Measurements from ENCODE around the gene IDUA.

IDUA gene

DNA sequence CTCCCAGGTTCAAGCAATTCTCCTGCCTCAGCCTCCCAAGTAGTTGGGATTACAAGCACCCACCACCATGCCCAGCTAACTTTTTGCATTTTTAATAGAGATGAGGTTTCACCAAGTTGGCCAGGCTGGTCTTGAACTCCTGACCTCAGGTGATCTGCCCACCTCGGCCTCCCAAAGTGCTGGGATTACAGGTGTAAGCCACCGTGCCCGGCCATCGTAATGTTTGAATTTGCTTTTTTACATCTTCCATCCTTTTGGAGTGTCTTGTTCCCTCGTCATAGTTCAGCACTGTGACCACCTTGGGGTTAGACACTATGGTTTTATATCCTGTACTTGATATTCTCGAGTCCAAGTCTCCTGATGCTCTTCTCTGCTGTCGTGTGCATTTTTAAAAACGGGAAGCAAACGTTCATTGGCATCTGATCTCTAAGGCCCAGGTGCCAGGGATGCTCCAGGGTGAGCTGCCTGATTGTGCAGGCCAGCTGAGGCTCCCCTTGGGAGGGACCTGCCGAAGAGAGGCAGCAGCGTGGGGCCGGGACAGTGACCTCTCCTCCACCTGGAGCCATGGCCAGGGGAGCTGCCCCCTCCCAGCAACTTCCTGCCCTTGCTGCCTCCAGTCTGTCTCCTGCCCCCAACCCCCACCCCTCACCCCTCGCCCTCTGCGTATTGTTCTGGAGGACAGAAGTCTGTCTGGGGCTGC is 30.2 kb upstream of the IDUA start:
- DNase-seq = no peak

DNA sequence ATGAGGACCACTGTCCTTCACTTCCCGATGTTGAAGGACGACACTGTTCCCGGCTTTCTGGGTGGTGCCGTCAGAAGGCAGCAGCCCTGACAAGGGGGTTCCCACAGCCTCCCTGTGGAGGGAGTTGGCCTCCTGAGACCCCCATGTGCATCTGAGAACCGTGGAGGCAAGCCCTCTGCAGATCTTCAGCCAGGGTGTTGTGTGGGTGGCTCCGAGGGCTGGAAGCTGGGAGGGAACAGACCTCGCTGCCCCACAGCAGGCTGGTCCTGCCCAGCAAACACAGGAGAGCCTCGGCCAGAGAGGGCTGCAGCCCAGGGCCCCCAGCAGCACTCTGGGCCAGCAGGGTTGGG is 29.6 kb upstream of the IDUA start:
- DNase-seq = no peak

DNA sequence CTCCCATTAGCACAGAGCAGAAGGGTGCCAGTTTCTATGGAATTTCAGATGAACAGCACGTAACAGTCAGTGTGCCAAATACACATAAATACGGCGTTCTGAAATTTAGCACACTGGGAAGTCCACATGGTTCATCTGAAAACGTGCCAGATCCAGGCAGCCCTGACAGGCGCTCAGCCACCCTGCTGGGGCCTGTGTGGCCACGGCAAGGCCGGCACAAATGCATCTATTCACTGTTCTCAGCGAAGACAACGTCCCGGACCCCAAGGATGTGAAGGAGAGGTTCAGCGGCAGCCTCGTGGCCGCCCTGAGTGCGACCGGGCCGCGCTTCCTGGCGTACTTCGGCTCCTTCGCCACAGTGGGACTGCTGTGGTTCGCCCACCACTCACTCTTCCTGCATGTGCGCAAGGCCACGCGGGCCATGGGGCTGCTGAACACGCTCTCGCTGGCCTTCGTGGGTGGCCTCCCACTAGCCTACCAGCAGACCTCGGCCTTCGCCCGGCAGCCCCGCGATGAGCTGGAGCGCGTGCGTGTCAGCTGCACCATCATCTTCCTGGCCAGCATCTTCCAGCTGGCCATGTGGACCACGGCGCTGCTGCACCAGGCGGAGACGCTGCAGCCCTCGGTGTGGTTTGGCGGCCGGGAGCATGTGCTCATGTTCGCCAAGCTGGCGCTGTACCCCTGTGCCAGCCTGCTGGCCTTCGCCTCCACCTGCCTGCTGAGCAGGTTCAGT is 29.1 kb upstream of the IDUA start:
- no peak for DNase-seq

DNA sequence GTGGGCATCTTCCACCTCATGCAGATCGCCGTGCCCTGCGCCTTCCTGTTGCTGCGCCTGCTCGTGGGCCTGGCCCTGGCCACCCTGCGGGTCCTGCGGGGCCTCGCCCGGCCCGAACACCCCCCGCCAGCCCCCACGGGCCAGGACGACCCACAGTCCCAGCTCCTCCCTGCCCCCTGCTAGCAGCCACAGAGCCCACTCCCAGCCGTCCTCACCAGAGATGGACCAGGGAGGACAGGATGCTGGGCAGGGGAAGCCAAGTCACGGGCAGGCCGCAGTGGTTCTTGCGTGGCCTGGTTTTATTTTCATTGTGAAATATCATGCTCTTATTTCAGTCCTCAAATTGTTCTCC is 28.6 kb upstream of the IDUA start:
- DNase-seq = no peak

DNA sequence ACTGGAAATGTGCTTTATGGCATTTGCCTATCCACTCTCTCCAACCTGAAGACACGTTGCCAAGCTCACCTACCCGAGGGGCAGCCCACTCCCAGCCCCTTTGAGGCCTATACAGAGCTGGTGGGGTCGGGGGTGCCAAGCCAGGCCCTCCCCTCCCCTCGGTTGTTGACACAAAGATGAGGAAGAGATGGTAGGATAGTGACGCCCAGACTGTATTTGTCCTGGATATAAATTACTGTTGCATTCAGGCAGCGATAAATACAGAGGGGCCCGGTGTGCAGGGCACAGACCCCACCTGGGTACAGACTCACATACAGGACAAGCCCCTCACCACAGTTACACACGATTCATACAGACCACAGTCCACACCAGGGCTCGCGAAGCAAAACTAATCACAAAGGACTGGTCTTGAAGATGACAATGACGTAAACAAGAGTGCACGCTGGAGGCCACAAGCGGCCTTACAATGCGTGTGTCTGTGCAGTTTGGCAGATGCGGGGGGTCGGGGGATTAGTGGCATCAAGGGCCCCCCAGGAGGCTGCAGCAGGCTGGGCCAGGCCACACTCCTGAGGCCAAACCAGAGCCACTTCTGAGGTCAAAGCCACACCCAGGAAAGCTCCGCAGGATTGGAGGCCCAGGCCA is 28.0 kb upstream of the IDUA start:
- no peak for DNase-seq

DNA sequence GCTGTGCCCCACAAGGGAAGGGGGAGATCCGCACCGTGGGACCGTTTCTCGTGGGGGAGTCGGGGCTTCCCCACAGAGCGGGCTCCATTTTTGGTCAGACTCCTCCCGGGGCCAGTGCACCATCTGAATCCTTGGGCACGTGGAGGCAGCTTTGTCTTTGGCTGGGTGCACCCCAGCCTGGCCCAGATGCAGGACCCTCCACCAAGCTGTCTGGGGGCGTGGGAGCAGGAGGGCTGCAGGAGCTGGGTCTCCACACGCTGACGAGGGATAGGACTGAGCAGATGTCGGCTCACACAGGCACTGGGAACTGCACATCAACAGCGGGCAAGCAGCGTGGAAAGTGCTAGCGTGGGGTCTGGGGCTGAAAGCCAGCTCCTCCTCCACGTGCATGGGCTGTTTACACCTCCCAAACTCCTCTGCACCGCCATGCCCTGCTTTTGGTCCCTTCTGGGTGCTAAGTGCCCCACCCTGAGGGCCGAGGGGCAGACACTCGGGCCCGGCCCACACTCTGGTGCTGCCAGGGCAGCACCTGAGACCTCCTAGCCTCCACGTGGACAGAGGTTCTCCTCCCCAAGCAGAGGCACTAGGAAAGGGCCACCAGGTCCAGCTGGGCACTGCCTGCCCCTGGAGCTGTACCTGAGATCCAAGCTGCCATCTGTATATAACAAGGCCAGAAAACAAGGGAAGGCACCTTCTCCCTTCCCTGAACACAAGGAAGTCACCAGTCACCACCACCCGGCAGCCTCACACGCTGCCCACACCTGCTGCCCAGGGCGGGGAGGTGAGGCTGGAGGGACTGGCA is 27.3 kb upstream of the IDUA start:
- no peak for DNase-seq

DNA sequence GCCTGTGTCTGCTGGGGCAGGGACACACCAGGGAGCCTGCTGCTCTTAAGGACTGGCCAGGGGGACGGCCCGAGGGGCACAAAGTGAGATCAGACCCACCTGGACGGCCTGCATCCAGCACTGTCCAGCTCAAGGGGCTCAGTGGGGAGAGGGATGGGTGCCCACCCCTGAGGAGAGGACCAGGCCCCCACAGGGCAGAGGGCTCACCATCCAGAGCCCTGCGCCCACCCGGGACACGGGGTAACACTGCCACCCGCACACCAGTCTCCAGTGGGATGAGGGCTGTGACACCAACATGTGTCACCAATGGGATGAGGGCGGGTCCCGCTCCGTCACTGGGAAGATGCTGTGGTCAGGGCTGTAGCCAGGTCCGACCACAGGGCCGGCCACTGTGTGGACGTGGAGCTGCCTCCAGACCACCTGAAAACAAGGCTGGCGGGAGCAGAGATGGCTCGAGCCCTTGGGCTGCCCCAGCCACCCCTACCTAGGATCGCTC is 26.7 kb upstream of the IDUA start:
- no peak for DNase-seq

DNA sequence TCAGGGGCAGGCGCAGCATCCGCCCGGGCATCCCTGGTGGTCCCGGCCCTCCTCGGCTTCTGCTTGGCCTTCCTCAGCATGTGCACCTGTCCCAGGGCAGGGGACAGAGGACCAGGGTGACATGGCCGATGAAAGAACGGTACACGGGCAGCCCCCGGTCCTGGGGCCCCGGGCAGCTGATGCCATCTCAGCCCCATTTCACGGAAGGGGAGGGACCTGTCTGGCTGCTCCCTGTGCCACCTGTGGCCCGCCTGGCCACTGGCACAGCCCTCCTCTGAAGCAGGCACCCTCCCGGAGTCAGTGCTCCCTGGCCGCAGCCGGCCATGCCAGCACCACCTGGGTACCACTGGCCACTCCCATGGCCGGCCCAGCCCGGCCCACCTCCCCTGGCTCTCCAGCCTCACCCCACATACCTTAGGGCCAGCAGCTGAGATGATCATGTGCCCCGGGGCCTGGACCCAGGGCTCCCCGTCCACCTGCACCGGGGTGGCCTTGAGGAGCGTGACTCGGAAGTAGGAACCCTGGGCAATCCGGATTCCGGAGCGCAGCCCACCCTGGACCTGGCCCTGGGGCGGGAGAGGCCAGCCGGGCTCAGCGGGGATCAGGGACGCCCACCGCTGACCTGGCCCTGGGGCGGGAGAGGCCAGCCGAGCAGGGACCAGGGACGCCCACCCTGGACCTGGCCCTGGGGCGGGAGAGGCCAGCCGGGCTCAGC is 26.1 kb upstream of the IDUA start:
- no peak for DNase-seq

DNA sequence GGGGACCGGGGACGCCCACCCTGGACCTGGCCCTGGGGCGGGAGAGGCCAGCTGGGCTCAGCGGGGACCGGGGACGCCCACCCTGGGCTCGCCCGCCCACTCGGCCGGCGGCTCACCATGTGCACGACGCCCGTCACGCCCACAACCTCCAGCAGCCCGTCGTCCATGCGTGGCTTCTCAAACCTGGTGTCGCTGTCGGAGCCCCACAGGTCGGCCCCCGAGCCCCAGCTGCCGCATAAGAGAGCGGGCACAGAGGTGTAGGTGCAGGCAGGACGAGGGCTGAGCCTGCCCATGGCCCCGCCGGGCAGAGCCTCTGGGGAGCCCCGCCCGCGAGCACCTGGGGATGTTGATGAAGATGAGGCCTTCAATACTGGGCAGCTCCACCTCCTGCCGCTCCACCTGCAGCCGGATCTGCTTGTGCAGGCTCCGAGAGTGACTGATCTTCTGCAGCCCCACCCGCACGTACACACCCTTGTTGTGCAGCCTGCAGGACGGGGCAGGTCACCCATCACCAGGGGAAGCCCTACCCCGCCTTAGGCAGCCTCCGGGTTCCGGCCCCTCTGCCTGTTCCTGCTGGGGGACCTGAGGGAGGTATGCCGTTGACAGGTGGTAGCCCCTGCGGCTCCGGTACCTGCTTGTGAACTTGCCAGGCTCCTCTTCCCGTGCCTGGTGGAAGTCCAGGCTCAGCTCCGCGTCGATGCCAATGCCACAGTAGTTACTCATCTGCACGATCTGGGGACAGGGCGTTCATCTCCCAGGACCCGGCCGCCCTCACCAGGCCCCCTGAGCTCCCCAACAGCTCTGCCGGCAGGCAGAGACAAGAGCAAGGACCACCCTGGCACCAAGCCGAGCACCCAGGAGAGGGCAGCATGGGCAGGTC is 25.3 kb upstream of the IDUA start:
- no peak for DNase-seq

DNA sequence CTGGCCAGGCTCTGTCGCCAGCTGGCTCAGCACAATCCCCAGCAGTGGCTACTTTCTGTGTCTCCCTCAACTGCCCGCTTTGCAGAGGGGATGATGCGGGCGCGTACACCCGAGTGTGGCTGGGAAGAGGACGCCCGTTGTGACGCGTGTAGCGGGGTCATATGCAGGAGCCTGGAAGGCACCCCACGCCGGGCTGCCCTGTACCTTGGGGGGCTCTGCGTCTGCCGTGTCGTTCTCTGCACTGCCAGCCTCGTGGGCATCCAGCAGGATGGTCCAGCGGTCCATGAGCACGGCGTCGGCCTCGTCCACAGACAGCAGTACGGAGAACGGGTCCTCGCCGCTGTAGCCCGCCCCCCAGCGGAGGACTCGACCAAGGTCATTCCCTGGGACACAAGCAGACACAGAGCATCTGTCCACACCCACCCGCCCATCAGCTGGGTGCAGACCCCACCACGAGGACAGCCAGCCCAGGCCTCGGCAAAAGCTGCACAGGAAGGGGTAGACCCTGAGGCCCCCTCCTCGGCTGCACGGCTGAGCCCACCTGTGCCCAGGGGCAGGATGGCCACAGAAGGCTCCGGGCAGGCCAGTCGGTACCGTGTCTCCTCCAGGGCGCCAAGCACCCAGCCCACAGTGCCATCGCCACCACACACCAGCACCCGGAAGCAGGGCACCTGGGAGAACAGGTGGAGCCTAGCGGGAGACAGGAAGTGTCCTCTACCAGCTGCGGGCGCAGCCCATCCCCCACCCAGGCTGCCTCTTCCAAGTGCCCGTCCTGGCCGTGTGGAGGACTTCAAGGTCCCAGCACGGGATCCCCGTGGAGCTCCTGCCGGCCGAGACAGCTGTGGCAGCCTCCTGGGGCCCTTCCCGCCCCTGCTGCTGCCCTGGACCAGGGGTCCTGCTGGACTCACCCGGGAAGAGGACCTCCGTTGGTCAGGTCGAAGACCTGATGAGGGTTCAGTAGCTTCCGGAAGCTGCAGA is 24.3 kb upstream of the IDUA start:
- DNase-seq = no peak

DNA sequence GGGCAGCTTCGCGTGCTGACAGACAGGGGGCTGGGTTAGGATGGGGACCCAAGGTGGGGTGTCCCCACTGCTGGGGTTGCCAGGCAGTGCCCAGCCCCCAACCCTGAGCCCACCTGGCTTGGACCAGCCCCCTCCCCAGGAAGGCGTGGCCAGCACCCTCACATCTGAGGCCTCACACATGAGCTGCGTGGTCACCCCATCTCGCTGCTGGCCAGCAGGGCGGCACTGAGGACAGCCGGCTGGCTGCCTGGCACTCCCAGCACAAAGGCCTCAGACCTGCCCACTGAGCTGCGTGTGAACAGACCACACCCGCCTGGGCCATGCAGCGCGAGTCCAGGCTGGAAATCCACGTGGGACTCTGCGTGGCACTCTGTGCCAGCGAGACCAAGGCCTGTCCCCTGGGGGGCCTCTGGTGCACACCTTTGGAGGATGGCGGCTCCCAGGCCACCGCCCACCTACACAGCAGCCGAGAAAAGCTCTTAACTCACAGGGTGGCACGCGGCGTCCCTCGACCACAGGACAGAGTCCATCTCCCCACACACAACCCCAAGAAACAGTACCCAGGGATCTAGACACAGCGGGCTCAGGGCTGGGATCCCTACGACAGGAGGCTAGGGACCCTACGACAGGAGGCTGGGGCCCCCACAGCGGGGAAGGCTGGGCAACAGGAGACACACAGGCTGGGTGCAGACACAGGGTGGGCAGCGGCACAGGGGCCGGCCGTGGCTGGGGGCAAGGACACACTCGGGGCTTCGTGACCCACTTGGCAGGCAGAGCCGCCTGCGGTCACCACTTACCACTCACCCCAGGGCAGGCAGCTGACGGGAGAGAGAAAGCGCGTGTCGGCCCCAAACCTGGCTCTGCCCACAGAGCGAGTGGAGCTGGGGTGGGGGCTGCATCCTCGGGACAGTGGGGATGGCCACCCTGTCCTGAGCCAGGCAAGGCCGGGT is 23.3 kb upstream of the IDUA start:
- DNase-seq = no peak

DNA sequence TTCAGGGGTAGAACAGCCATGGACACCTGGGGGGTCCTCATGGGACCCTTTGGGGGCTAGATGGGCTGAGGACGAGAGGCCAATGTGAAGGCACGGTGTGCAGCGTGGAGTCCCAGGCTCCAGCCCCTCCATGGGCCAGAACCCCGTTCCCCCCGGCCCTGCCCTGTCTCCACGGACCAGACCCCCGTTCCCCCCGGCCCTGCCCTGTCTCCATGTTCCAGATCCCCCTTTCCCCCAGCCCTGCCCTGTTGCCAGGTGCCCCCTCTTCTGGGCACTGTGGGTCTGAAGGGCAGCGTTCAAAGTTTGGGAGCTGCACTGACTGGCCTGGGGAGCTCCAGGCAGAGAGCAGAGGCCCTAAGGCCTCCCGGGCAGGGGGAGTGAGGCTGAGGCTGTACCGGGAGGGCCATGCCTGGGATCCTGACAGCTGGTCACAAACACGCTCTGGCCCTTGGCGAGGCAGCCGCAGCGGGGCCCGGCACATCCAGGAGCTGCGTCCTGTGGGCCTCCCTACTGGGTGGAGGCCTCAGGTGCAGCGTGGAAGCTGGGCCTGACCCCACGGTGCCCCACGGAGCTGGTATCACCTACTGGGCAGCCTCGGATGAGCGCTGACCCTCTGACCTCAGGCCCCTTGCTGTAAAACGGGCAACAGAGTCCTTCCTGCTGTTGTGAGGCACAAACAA is 22.4 kb upstream of the IDUA start:
- DNase-seq = no peak

DNA sequence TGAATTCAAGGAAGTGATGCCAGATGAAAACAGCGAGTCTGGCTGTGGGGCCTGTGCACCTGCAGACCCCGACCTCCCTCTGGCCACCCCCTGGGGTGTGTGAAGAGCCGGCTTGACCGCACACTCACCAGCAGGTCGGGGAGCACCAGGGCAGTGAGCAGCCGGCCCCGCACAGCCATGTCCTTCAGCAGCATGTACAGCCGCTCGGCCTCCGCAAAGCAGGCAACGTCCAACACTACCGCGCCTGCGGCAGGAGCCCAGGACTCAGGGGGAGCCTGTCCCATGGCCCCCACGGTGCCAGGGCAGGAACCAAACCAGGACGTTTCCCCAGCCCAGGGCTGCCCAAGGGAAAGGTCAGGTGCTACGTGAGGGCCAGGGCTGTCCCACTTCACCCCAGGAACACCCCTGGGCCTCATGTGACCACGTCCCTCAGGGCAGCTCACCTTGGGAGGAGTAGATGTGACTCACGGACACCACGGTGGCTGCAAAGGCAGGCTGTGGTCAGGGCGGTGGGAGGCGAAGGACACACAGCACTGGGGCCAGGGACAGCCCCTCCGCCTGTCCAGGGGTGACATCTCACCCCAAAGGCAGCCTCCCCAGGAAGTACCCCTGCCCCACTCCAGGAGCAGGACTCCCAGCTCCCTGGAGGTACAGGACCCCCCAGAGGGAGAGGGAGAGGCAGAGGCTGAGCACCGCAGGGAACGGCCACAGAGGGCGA is 21.6 kb upstream of the IDUA start:
- no peak for DNase-seq

DNA sequence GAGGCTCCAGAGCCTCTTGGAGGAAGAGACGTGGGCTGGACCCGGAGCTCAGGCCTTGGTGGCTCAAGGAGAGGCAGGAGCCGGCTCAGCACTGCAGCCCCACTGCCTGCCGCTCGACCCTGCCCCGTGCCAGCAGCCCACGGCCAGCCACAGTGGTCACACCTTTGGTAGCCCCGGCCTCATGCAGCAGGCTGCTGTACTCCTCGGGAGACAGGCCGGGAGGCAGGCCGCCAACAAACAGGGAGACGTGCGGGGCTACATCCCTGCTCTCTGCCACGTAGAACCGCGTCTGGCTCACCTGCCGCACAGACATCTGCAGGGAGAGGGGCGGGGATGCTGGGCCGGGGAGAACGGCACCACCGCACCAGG is 21.1 kb upstream of the IDUA start:
- DNase-seq = no peak

DNA sequence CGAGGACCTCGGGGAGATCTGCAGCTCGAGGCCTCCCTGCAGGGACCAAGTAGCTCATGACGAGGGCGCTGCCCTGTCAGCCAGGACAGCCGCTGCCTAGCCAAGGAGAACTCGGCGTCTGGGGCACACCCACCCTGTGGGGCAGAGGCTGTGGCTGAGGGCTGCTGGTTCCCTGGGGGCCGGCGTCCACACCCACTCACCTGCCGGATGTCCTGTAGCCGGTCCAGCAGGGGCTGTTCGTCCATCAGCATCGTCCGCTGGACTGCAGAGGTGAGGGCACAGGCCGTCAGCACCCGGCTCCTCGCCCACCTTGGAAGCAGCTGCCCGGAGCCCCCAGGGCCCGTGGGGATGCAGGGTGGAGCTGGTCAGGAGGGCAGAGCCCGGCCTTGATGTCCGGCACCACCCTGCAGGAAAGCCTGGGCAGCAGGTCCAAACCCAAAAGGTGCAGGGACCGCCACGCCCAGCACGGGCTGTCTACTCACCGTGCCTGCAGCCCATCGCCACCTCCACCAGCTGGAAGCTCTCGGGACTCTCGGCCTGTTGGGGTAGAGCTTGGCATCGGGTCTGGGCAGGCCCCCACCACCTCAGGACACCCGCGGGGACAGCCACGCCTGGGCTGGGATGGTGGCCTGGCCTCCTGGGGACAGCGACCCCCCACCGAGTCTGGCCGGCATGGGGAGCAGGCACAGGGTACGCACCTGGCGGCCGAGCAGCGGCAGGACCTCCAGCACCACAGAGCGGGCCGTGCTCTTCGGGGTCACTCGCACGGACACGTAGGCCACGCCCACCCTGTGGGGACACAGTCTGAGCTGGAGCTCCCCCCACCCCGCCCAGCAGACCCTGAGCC is 20.4 kb upstream of the IDUA start:
- no peak for DNase-seq

DNA sequence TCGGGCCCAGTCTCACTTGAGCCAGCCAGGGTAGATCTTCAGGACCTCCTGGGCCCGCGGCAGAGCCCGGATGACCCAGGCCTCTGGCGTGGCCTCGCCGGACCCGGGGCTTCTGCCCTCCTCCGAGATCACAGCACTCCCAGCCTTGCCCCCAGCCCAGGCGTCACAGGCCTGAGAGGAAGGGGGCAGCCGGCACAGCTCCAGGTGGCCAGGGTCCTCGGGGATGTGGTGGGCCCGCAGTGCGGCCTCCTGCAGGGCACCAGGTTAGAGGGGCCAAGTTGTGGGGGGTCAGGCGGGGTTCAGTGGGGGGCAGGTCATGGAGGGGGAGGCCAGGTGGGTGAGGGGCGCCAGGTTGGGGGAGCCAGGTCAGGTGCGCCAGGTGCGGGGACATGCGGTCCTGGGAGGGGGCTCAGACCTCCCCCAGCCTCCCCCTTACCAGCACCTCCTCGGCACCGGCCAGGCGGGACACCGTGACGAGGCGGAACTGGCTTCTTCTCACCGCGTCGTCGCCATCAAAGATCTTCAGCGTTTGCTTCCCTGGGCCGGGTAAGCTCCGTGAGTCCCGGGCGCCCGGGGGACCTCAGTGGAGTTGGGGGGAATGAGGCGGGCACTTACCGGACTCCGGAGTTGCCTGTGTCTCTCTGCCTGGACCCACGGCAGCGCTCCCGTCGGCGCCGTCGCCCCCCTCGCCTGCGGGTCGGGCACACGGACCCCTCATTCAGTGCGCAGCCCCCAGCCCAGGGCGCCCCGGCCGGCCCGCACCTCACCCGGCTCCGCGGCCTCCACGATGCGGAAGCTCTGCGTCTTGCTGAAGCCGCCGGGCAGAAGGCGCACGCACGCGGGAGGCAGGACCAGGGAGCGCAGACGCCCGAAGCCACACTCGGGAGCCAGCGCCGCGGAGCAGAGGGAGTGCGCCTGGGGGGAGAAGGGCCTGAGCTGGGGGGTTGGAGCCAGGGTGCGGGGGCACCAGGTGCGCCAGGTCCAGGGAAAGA is 19.4 kb upstream of the IDUA start:
- DNase-seq = no peak

All from CD4-positive, alpha-beta T cell treated with Interleukin-17A for 1 hour (primary cell).